ENCODE results near the gene NEFH.

- TF ChIP-seq YY1 (IDR thresholded peaks at IDR 0.05; ENCODE audit: insufficient read depth, insufficient read length) (no peak), SUZ12 (IDR thresholded peaks at IDR 0.05; ENCODE audit: extremely low read depth, insufficient read depth, insufficient read length) (no peak)
Observed at GRCh38 chr22:29510542-29510941, 30.5 kb downstream of the NEFH start.
